COR-L47 (cell line): Measurements from ENCODE around the gene EPHA2.
"Not testable (repeated sequence)": the region's sequence is repeated elsewhere in the genome, so short reads cannot be mapped to it uniquely, and the experiment has no call there.

Experiments
- DNase-seq: peaks from one replicate; lab custom pipeline; 2025; lab: John Stamatoyannopoulos, UW

Gene EPHA2

DNA sequence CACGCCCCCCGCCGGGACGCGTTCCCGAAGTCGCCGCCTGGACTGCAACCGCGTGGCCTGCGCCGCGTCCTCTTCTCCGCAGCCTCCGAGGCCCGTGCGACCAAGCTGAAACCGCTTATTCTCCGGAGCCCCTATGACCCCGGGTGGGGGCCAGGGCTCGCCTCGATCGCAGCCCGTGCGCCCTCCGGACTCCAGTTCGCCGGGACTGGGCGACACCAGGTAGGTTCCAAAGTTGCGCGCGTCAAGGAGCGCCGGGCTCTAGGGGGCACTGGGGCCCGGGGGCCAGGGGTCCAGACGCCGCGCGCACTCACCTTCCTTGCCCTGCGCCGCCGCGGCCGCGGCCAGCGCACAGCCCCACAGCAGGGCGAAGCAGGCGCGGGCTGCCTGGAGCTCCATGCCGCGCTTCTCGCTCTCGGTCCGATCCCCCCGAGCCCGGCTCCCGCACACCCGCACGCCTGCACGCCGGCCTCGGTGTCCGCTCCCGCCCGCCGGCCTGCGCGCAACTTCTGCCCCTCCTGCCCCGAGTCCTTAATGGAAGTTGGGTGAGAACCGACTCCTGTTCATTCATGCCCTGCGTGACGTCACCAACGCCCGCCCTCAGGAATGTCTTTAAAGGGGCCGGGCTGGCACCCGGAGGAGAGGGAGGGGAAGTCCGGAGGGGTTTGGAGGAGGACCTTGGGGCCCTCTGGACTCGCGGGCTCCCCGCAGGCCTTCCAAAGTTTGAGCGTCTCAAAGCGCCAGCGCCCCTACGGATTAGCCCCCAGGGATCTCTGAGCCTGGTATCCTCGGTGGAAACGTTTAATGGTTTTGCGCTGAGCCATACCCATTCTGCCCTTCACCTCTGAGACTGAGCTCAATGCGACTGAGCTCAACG is at the start of gene EPHA2:
EPHA2 (minus strand) TSS at position 533 of the 874 bp plus-strand sequence; CDS start at position 396, 137 bp downstream.
- DNase-seq: no peak

DNA sequence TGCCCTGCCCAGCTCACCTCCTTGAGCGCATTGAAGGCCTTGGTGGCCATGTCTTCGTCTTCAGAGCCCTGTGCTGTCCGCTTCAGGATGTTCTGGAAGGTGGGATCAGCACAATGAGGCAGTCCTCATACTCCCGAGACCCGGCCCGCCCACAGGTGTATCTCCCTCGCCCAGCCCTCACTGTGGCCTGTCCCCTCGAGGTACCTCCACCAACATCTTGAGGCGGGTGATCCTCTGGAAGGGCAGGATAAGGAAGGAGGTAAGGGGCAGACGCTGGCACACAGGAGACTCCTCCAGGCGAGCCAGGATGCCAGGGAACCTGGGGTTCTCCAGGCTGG is 49.4 kb upstream of the EPHA2 start:
- DNase-seq: no peak

DNA sequence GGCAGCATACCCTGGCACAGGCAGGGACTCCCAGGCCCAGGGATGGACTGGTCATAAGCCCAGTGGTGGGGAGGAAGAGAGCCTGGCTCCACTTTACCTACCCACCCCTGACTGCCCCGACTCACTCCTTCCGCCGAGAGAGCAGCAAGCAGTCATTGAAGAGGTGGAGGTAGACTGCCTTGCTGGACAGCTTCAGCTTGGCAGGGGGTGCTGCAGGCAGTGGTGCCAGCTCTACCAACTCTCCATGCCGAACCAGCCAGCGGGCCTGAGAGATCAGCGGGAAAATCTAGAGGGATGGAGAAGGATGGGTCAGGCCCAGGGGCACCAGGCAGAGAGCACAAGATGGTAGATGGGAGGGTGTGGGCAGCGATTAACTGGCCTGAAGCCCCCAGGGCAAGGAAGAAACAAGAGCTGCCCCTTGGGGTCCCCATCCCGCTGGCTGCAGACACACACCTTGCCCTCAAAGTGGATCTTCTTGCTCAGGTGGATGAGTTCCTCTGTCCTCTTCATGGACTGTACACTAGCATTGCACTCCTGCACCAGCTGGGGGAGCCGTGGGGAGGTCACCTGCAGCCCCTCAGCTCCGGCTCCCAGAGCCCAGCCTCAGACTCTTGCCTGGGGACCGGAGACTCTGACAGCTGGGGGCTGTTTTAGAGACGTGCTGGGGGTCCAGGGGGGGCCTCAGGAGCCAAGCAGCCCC is 48.9 kb upstream of the EPHA2 start:
- peak; percentile 42 for DNase-seq

DNA sequence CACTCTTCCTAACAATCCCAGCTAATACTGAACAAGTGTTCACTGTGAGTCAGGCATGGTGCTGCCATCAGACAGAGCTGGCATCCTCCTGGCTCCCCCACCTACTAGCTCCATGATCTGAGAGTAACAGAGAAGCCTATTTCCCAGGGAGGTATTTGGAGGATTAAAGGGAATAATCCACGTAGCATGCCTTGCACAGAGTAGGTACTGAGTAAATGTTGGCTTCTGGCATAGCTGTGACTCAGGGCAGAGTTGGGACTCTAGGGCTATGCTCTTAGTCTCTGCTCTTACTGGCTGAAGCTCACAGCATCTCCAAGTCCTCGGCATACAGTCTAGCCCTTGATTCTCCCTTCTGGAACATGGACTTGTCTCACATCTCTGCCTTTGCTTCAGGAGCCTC is 48.3 kb upstream of the EPHA2 start:
- DNase-seq: no peak

DNA sequence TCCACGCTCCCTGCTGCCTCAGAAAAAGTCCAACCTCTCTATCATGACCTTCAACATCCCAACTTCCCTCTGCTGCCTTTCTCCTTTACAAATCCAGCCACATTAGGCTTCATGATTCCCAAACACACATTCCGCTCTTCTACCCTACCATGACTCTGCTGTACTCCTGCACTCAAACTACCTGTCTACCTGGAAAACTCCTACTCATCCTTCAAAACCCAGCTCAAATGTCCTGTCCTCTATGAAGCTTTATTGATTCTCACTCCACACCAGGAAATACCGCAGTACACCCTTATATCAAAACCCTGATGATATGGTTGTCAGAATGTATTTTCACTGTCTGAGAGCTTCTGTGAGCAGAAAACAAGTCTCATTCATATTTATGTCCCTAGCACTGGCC is 47.7 kb upstream of the EPHA2 start:
- no peak for DNase-seq

DNA sequence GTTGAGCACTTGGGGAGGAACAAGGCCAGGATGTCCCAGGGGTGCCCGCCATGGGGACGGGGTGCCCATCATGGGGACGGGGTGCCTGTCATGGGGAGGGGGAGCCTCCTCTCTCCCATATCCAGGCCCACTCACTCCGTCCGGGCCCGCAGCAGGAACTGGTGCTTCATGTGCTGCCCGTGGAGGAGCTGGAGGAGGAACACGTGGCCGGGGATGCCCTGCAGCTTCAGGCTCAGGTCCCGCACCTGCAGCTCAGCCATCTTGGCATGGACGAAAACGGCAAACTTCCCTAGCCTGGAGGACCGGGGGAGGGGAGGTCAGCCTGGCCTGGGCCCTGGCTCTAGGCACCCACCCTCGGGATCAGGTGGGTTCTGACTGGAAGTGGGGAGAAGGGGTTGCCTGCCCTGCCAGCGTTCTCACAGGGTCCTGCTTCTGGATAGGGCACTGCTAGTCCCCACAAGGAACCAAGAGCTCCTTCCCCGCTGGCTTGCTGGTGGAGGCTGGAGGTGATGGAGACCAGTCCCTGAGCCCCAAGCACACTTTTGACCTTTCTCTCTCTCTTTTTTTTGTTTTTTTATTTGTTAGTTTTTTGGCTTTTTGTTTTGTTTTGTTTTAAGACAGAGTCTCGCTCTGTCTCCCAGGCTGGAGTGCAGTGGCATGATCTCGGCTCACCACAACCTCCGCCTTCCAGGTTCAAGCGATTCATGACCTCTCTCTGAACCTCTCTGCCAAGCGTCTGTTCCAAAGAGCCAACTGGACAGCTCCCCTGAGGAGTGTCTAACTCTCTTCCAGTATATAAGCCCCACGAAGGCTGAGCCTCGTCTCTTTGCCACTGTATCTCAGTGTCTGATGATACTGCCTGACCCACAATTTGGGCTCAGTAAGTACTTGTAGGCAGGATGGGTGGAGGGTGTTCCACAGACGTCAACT is 46.7 kb upstream of the EPHA2 start:
- no peak for DNase-seq

DNA sequence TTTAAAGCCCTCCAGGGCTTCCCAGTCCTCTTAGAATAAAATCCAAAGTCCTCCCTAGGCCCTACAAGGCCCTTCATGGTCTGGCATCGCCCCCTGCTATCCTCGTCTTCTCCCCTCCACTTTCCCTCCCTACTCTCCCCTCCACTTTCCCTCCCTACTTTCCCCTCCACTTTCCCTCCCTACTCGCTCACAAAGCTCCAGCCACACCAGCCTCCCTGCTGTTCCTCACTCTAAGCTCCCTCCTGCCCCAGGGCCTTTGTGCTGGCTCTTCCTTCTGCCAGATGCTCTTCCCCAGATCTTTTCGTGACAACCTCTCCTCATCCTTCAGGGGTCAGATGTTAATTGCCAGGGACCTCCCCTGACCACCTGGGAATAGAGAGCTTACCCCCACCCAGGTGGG is 43.8 kb upstream of the EPHA2 start:
- no peak for DNase-seq

DNA sequence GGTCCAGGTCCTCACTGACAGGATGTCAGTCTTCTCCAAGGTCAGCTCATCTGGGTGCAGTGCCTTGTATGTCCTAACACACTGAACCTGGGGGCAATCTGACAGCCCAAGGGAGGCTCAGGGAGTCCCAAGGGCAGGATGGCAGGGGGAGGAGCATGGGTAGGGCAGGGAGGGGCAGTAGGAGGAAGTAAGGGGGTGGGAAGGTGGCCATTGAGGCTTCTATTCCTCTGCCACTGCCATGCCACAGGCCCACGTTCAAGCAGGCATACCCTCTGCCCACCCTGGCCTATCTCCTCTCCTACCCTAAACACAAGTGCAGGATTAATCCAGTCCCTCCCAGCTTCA is 43.3 kb upstream of the EPHA2 start:
- no peak for DNase-seq

DNA sequence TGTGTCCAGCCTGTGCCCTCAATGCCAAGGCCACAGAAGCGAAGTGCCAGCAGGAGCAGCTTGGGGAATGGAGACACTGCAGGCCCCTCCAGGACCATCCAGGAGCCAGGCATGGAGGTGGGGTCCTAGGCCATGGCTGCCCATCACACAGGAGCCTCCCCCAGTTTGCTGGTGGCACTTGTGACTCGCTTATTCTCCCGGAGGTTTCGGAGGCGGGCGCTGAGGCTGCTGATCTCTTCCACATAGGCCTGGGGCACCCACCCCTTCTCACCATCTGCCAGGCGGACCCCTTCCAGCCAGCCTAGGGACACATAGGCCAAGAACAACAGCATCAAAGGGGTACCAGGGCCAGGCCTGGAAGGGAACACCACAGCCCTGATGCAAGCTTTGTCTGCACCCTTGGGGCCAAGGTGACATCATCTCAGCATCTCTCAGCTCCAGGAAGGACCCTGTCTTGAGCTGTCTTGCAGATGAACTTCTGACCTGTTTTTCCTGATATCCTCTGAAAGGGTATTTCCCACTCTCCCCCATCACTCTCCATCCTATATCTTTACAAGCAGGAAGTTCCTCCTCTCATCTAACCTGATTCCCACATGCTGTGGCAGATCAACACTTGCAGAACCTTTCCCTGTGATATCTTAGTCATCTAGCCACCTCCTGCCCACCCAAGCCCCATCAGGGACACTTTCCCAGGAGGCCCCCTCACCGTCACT is 42.7 kb upstream of the EPHA2 start:
- no peak for DNase-seq

DNA sequence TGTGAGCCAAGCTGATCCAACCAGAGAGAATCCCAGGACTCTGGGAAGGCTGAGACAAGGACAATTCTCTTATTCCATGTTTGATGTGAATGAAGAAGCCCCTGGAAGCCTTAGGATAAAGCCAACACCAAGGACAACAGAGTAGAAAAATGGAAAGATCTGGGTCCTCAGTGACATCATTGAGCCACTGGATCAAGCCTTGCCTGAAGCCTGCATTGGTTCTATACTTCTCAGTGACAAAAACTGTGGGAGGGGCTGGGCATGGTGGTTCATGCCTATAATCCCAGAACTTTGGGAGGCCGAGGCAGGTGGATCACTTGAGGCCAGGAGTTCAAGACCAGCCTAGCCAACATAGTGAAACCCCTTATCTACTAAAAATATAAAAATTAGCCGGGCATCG is 41.0 kb upstream of the EPHA2 start:
- DNase-seq: no peak

DNA sequence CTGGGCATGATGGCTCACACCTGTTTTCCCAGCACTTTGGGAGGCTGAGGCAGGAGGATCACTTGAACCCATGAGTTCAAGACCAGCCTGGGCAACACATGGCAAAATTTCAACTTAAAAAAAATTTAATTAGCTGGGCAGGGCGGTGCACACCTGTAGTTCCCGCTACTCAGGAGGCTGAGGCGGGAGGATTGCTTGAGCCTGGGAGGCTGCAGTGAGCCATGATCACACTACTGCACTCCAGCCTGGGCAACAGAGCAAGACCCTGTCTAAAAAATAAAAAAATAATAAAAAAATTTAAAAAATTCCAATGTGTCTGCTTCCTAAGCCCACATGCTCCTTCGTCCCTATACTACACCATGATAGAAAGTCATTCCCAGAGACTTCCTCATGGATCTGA is 40.3 kb upstream of the EPHA2 start:
- DNase-seq: not testable (repeated sequence)

DNA sequence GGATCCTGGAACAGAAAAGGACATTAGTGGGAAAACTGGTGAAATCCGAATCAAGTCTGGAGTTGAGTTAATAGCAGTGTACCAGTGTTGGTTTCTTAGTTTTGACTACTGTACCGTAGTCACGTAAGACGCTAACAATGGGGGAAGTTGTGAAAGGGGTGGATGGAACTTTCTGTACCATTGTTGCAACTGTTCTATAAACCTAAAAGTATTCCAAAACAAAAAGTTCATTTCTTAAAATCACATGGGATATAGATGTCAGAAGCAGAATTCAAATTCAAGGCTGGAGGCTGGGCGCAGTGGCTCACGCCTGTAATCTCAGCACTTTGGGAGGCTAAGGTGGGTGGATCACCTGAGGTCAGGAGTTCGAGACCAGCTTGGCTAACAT is 39.6 kb upstream of the EPHA2 start:
- DNase-seq: no peak

DNA sequence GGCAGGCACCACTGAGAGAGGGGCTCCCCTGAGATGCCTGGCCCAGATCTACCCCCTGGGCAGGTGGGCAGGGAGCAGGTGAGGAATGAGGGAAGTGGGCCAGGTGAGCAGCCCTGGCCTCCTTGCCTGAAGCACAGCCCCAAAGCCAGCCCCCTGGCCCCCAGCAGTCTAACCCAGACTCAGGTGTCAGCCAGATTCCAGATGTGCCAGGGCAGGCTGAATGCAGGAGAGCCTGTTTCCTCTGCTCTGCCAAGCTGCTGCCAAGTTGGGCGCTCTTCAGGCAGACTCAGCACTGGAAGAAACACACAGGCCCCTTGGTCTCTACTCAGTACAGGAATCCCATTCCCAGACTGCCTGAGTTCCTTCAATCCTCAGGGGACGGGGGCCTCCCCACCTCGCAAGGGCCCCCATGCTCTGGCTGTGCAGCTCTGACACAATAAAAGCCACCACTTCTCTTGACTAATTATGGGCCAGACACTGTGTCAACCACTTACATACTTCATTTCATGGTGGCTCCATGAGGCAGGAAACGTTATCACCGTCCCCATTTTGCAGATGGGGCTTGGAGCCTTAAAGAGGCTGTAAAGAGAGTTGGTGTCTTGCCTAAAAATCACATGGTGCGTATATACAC is 36.2 kb upstream of the EPHA2 start:
- DNase-seq: no peak

DNA sequence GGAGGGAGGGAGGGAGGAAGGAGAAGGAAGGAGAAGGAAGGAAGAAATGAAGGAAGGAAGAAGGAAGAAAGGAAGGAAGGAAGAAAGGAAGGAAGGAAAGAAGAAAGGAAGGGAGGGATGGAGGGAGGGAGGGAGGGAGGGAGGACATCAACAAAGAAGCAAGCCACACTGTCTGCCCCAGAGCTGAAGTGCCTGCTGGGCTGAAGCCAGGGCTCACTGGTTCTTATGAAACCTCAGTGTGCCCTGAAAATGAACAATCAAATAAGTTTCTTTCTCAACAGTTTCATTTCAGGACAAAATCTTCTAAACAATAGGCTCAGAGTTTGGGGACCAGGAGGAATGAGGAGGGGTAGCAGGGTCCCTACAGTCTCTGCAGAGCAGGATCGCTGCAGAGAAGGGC is 35.4 kb upstream of the EPHA2 start:
- DNase-seq: no peak

DNA sequence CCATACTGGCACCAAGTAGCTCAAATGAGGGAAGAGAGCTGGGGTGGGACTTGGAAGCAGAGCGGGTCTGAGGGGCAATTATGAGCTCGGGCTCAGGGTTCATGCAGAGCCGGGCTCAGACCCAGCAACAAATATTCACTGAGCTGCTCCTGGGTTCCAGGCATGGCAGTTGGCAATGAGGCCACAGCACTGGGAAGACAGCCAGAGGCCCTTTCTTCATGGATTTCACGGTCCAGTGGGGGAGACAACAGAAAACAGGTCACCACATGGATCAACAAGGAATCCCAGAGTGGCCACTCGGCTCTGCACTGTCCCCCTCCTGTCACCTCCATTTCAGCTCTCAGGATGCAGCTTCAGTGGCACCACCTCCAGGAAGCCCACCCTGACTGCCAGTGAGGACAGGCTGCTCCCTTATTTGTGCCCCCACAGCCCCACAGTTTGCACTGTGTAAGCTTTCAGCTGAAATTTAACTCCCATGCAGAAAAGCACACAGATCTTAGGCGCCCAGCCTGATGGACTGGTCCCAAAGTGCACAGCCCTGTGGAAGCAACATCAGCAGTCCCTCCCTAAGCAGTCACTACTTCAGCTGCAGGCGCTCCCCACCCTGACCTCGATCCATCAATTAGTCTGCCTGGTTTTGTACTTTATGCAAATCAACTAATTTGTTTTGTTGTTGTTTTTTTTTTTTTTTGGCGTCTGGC is 34.2 kb upstream of the EPHA2 start:
- peak; percentile 37 for DNase-seq

DNA sequence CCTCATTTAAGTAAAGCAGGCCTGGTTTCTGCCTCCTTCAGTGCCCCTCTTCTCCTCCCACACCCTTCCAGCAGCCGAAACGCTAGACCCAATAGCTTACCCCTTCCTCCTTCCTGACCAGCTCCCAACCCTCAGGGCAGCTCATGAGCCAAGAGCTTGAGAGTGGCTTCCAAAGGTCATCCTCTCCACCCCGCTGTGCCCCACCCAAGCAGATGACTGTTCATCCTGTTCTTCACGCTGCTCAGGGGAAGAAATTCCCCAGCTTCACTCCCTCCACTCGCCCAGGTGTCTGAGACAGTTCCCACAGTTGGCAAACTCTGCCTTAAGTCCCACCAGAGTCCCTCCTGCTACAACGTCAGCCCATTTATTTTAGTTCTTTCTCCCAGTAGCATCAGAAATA is 33.1 kb upstream of the EPHA2 start:
- no peak for DNase-seq

DNA sequence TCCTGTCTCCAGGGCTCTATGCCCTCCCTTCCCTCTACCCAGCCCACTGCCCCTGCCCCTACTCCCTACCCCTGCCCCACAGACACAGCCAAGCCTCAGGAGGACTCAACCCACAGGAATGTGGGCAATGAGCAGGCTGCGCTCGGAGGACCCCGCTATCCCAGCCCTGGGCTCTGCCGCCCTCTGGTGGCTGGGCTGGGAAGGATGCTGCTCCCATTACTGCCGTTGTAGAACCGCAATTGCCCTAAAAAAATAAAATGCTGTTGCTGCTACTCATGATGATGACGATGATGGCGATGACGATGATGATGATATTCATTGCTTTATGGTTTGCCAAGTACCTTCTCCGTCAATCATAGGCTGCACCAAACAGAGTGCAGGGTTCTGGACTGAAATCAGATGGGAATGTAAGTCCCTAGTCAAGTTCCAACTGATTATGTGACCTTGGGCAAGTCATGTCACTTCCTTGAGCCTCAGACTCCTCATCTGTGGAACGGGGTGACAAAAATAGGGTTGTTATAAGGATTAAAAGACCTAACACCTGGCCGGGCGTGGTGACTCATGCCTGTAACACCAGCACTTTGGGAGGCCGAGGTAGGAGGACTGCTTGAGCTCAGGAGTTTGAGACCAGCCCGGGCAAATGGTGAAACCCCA is 32.0 kb upstream of the EPHA2 start:
- peak; percentile 36 for DNase-seq

DNA sequence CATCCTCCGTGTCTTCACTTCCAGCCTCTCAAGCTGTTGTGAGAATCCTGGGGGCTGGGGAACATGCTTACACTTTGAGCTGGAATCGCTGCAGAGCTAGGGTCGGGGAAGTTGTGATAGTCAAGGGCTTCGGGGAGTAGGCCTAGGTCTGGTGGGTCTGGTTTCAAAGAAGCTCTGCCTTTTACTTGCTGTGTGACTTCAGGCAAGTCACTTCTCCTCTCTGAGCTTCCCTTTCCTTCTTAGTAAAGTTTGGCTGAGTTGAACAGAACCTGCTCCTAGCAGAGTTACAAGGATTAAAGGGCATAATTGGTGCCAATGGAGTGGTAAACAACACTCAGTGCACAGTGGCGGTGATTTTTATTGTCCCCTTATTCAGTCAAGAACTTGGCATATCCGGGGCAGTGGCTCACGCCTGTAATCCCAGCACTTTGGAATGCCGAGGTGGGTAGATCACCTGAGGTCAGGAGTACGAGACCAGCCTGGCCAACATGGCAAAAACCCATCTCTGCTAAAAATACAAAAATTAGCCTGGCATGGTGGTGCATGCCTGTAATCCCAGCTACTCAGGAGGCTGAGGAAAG is 30.9 kb upstream of the EPHA2 start:
- DNase-seq: no peak

DNA sequence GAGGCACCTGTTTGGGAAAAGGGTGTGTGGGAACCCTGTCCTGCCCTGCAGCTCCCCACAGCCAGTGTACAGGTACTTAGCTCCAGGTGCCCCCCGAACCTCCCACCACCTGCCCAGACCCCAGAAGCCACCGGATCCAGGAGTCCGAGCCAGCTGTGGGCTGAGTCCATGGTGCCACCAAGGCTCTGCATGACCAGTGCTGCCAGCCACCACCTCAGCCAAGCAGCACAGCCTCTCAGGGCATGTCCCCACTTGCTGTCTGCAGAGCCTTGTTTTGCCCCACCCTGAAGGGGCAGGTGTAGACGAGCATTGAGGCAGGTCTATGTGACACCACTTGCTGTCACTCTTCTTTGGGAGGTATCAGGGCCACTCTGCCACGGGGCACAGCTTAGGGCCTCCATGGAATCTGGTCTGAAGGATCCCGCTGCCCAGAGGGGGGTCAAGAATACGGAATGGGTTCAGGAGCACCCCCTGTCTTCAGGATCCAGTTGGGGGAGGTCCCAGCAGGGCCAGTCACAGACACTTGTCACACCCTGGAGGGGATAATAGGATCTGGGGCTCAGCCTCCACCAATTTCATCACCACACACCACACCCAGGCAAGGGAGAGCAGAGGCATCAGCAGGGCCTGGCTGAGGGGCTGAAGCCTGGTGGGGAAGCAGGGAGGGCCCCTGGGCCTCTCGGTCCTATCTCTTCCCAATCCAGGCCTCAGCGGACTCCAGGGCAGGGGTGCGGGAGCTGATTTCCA is 28.9 kb upstream of the EPHA2 start:
- DNase-seq: no peak
